Mesothelial cell of epicardium (in vitro differentiated cells): ENCODE data around the gene CBX4. TPM values are rescaled to one million over a fixed set of nuclear protein-coding genes. Genes with fewer than 3 reads are reported as not detected.

ENCODE experiments used
- DNase-seq, 2 experiments: peaks; one replicate each; pipeline ENCODE4 v3.0.0; 2021; ENCODE audit warnings: low spot score in 2 of 2; ENCODE audit not compliant: unreplicated experiment in 2 of 2
- H3K27ac Mint-ChIP-seq: 2 replicates; pipeline ENCODE4 v1.8.0; 2021; ENCODE audit warnings: mixed read lengths
- H3K27me3 Mint-ChIP-seq: 2 replicates; pipeline ENCODE4 v1.8.0; 2021; ENCODE audit warnings: low read depth, mixed read lengths
- H3K36me3 Mint-ChIP-seq: 2 replicates; pipeline ENCODE4 v1.8.0; 2021; ENCODE audit warnings: mixed read lengths
- H3K4me1 Mint-ChIP-seq: 2 replicates; pipeline ENCODE4 v1.8.0; 2021; ENCODE audit warnings: mixed read lengths
- H3K4me3 Mint-ChIP-seq: 2 replicates; pipeline ENCODE4 v1.8.0; 2021; ENCODE audit warnings: mild to moderate bottlenecking, moderate library complexity, mixed read lengths
- H3K9me3 Mint-ChIP-seq: 2 replicates; pipeline ENCODE4 v1.8.0; 2021; ENCODE audit warnings: mixed read lengths
- total RNA-seq: library from RNA; stranded (reverse); gene quantifications from 3 replicates; pipeline ENCODE4 v1.2.1, GENCODE V29; 2021
- TF ChIP-seq, protein P1 (sequence below): fragments of 200-600 bp; sonication (generic); IDR thresholded peaks from one replicate; pipeline ENCODE4 v1.5.0; 2021; ENCODE audit warnings: antibody characterized with exemption; ENCODE audit not compliant: unreplicated experiment

Gene CBX4
- total RNA-seq, 1 donor from 2014 or later = 32.1 TPM

DNA sequence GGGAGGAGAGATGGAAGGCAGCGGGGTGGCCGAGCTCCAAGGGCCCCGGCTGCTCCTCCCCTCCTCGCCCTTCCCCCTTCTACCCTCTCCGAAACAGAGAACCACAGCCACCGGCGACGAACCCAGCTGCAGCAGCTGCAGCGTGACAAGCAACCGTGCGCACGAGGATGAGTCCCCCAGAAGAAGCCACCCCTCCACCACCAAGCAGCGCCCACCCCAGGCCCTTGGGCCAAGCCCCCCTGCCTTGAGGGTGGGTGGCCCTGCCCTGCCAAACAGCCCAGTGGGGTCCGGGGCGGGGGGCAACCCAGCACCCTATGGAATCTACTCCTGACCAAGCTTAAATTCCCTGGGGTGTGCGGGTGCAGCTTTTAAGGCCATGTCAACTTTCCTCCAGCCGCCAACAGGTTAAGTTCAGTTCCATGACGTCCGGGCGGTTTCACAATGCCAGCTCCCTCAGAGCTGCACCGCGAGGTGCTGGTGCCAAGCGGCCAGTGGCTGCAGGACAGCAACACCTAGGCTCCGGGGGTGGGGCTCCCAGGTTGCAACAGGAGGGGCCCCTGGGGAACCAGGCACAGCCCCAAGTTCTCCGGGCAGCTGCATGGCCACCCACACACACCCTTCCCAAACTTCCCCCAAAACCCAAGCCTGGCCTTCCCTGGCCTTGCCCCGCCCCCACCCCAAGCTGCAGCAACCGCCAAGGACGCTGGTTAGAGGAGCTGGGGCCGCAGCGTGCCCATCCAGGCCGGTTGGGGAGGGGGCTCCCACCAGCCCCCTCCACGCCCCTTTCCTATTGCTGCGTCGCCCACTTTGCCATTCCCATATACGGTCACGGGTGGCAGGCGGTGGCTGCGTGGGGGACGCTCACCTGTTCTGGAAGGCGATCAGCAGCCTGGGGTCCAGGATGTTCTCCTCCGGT, 2.0 kb downstream of the CBX4 start:
- Mint-ChIP-seq H3K27ac (peak overlapping the region; percentile 96), H3K27me3 (peaks cover 51% of the 10 kb centered on the region)

DNA sequence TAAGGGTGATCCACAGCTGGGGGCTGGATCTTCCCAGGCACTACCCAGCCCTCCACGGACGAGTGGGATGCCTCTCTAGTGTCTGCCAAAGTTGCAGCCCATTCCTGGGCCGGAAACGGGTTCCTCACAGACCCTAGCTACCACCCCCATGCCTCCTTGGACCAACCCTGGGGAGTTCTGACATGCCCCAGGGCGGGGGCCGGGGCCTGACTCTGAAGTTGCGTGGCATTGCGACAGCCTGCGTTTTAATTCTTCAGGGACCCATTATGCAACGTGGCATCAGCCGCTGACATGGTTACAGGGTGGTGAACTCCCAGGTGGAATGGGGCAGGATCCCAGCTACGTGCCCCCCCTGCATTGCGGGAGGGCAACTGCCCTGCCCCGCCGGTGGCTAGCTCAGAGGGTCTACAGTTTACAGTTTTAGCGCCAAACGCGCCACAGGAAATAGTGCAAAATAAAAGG, 2.7 kb downstream of the CBX4 start:
- TF ChIP-seq, protein P1, sequence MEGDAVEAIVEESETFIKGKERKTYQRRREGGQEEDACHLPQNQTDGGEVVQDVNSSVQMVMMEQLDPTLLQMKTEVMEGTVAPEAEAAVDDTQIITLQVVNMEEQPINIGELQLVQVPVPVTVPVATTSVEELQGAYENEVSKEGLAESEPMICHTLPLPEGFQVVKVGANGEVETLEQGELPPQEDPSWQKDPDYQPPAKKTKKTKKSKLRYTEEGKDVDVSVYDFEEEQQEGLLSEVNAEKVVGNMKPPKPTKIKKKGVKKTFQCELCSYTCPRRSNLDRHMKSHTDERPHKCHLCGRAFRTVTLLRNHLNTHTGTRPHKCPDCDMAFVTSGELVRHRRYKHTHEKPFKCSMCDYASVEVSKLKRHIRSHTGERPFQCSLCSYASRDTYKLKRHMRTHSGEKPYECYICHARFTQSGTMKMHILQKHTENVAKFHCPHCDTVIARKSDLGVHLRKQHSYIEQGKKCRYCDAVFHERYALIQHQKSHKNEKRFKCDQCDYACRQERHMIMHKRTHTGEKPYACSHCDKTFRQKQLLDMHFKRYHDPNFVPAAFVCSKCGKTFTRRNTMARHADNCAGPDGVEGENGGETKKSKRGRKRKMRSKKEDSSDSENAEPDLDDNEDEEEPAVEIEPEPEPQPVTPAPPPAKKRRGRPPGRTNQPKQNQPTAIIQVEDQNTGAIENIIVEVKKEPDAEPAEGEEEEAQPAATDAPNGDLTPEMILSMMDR = no peak
- Mint-ChIP-seq H3K36me3 (peaks cover 5% of the 10 kb centered on the region), H3K9me3 (no peaks in the 10 kb centered on the region), H3K27me3 (peaks cover 45% of the 10 kb centered on the region), H3K27ac (no peak overlapping the region), H3K4me1 (peaks cover 41% of the 10 kb centered on the region), H3K4me3 (peak overlapping the region; percentile 84)
- no peak for DNase-seq

More for the DNA sequence above, 2.0 kb downstream of the CBX4 start:
- Mint-ChIP-seq H3K4me1 (peaks cover 43% of the 10 kb centered on the region), H3K36me3 (peaks cover 5% of the 10 kb centered on the region), H3K9me3 (no peaks in the 10 kb centered on the region), H3K4me3 (peak overlapping the region; percentile 84)
- DNase-seq = peak in 1 of 2 experiments; percentile 47
- TF ChIP-seq, protein P1 = no peak

DNA sequence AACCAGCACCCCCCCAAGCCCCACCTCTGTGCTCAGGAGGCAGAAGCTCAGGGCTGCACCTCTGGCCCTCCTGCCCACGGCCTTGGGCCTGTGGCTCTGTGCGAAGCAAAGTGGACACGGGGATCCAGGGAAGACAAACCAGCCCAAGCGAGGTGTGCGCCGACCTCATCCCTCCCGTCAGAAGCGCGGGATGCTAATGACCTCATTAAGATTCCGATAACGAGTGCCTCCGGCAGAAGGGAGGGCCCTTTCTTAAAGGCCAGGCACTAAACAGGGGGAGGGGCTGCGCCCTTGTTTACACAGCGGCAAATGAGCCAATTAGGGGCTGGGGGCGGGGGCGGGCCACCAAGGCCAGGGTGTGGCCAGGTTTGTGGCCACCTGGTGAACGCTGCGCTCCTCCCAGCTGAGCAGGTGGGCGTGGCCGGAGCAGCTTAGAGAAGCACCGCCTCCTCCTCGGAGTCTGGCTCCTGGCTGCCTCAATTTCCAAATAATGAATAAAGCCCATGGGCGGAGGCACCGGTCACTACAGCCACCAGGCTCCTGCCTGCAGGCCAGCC, 3.2 kb downstream of the CBX4 start:
- Mint-ChIP-seq H3K4me1 (peaks cover 45% of the 10 kb centered on the region), H3K27me3 (peaks cover 43% of the 10 kb centered on the region), H3K4me3 (peak overlapping the region; percentile 84), H3K9me3 (no peaks in the 10 kb centered on the region), H3K27ac (no peak overlapping the region), H3K36me3 (peaks cover 5% of the 10 kb centered on the region)
- TF ChIP-seq, protein P1 = no peak
- DNase-seq = peak in 1 of 2 experiments; percentile 50

DNA sequence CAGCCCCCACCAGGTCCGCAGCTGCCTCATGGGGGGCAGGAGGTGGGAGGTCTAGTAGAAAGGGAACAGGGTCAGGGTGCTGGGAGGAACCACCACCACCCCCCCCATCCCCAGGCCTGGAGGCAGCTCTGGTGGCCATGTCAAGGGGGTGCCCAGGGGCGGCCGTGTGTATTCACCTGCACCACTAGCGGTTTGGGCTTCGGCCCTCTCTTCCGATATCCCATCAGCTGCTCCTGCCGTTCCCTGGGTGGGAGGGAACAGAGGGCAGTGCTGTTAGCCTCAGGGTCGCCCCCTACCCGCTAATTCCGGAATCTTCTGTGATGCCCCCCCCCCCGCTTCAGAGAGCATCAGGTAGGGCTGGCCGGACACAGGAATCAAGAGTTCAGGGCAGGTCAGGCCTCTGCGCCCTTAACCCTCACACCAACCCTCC, 3.8 kb downstream of the CBX4 start:
- DNase-seq = no peak
- peaks cover 43% of the 10 kb centered on the region for H3K4me1 Mint-ChIP-seq

More for the DNA sequence above, 3.8 kb downstream of the CBX4 start:
- Mint-ChIP-seq H3K4me3 (no peak overlapping the region), H3K27ac (no peak overlapping the region), H3K9me3 (no peaks in the 10 kb centered on the region), H3K36me3 (peaks cover 5% of the 10 kb centered on the region), H3K27me3 (peaks cover 38% of the 10 kb centered on the region)
- TF ChIP-seq, protein P1 = no peak
